GM20431 (cell line): Measurements from ENCODE around the gene RASSF8.

Experiments used
- in situ Hi-C: fragments of 300-500 bp; cut with MseI, MboI; formaldehyde crosslinking; loops from one replicate; pipeline ENCODE4 v1.15.0; 2020; ENCODE audit warnings: low sequenced_read_pairs; ENCODE audit not compliant: unreplicated experiment

The RASSF8 gene

GRCh38 chr12:25988505-25988904, 30.0 kb downstream of the RASSF8 start:
- in situ Hi-C loops, result no loop called here

GRCh38 chr12:25990495-25990894, 32.0 kb downstream of the RASSF8 start:
- in situ Hi-C loops, result no loop called here

DNA sequence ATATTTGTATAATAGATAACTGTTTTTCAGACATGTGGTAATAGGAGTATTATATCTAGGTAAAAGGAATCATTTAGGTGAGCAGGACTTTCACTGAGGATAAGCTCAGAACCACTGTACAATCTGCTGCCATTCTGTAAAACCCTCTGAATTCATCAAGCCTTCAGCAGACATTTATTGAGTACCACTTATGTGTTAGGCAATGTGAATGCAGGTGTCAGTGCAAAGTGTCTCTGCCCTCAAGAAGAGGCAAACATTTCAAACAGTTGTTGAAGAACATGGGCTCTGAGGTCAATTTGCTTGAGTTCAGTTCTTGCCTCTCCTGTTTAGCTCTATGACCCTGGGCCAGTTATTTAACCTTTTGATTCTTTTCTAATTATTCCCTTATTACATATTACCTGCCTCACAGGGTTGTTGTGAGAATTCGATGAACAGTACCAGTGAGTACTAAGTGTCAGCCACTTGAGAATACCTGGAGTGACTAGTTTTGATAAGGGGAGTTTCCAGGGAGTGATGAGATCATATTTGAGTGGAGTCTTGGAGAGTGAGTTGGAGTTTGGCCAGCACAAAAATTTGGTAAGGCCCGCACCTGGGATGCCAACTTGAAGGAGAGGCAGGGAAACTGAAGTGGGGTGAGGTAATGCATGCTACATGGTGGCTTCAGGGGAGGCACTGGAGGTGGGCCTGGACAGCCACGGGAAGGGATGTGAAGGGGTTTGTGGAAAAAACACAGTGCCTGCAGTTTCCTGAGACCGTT, 33.7 kb downstream of the RASSF8 start:
- in situ Hi-C loops, result no loop called here

GRCh38 chr12:25993901-25994651, 35.6 kb downstream of the RASSF8 start:
- in situ Hi-C loops, result no loop called here

- in situ Hi-C loops, result no loop called here
Observed at GRCh38 chr12:25994901-25995625, 36.6 kb downstream of the RASSF8 start.

DNA sequence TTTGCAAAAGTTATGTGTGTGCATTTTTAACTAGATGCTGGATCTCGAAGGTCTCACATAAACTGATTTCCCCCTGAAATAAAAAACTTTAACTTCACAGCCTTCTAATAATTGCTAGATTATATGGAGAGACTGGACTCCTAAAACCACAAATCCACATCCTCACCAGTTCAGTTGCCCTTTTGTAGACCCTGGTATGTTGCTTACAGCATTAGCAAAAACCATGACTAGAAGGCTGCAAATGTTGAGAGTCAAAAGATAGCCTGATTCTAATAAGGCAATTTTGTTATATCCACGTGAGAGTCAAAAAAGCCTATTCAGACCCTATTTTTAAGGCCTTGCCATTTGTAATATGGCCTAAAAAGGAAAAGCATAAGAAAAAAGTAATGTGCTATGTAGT, 37.4 kb downstream of the RASSF8 start:
- in situ Hi-C loops, result no loop called here

- in situ Hi-C loops, result no loop called here
Observed at GRCh38 chr12:25996677-25997076, 38.2 kb downstream of the RASSF8 start.

DNA sequence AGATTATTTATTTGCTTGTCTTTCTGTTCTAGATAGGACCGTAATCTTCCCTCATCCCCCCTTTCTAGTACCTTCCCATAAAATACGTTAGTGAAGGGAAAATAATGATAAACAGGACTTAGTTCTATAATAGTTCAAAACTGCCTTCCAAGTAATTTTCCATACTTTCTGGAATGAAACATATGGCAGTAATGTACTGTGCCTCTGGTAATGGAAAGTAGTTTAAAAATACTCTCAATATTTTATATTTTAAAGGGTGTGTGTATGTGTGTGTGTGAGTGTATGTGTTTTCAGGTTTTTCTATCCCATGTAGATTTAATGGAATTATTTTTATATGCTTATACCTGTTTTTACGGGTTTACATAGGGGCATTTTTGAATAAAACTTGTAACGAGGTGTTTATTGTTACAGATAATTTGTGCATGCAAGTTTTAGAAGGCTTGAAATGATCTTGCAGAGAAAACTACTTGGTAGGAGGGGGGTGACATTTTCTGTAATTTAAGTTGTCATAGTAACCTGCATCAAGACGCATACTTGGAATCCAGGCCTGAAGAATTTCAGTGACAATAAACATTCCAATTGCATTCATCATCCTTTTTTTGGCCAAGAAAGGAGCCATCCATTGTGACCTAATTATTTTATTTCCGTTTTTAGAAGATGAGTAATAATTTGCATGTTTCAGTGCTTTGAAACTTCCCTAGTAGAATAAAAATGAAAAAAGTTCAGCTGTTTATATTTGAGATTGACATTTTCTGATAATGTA, 38.9 kb downstream of the RASSF8 start:
- in situ Hi-C loops, result no loop called here

GRCh38 chr12:26000898-26001297, 42.4 kb downstream of the RASSF8 start:
- in situ Hi-C loops, result loop anchor here (25.0 kb wide), 1 partner anchor 564 kb away; no protein-coding TSS in a partner anchor

- in situ Hi-C loops, result loop anchor here (25.0 kb wide), 1 partner anchor 564 kb away; no protein-coding TSS in a partner anchor
Observed at GRCh38 chr12:26001530-26001929, 43.0 kb downstream of the RASSF8 start.

DNA sequence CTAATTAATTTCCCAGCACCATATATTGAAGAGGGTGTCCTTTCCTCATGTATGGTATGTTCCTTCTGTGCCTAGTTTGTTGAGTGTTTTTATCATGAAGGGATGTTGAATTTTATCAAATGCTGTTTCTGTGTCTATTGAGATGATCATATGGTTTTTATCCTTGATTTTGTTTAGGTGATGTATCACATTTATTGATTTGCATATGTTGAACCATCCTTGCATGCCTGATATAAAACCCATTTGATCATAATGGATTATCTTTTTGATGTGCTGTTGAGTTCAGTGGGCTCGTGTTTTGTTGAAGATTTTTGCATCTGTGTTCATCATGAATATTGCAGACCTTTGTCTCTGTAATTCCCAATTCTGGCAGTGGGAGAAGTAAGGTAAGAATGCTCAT, 44.6 kb downstream of the RASSF8 start:
- in situ Hi-C loops, result loop anchor here (25.0 kb wide), 1 partner anchor 566 kb away; no protein-coding TSS in a partner anchor

GRCh38 chr12:26007566-26007965, 49.1 kb downstream of the RASSF8 start:
- in situ Hi-C loops, result loop anchor here (25.0 kb wide), 1 partner anchor 570 kb away; no protein-coding TSS in a partner anchor

GRCh38 chr12:26009593-26009992, 51.1 kb downstream of the RASSF8 start:
- in situ Hi-C loops, result loop anchor here (25.0 kb wide), 1 partner anchor 572 kb away; no protein-coding TSS in a partner anchor

GRCh38 chr12:26010293-26010821, 51.9 kb downstream of the RASSF8 start:
- in situ Hi-C loops, result loop anchor here (25.0 kb wide), 1 partner anchor 573 kb away; no protein-coding TSS in a partner anchor

GRCh38 chr12:26011099-26011498, 52.6 kb downstream of the RASSF8 start:
- in situ Hi-C loops, result loop anchor here (25.0 kb wide), 1 partner anchor 574 kb away; no protein-coding TSS in a partner anchor

DNA sequence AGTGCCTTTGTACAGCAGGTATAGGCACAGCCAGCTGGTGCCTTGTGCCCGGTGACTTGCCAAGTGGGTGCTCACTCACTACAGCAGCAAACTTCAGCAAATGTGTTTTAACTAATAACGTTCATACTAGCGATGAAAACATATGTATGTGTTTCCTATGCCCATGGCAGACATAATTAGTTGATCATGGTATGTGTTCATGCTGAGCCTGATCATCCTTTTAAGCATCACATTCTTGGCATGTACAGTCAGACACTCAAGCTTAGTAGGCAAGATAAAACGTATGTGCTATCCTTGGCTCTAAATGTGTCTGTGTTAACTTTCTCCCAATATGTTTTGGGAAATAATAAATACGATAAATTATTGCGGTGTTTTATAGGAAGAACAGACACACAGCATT, 55.6 kb downstream of the RASSF8 start:
- in situ Hi-C loops, result loop anchor here (25.0 kb wide), 1 partner anchor 577 kb away; no protein-coding TSS in a partner anchor

DNA sequence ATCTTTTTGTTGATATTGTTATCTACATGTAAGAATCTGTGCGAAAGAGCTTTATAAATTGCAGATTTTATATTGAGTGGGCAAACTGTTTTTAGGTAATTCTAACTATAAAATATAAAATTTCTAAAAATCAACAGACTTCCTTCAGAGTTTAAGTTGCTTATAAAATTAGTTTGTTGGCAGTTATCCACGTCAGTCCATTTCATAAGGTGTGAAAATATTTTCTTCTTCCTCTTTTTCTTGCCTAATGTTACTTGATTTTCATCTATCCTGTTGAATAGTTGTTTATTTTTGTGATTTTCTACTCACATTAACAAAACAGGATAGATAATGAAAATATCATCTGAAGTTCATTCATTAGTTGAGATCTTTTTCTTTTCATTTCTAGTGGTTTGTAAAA, 58.0 kb downstream of the RASSF8 start:
- in situ Hi-C loops, result loop anchor here (25.0 kb wide), 1 partner anchor 579 kb away; no protein-coding TSS in a partner anchor

DNA sequence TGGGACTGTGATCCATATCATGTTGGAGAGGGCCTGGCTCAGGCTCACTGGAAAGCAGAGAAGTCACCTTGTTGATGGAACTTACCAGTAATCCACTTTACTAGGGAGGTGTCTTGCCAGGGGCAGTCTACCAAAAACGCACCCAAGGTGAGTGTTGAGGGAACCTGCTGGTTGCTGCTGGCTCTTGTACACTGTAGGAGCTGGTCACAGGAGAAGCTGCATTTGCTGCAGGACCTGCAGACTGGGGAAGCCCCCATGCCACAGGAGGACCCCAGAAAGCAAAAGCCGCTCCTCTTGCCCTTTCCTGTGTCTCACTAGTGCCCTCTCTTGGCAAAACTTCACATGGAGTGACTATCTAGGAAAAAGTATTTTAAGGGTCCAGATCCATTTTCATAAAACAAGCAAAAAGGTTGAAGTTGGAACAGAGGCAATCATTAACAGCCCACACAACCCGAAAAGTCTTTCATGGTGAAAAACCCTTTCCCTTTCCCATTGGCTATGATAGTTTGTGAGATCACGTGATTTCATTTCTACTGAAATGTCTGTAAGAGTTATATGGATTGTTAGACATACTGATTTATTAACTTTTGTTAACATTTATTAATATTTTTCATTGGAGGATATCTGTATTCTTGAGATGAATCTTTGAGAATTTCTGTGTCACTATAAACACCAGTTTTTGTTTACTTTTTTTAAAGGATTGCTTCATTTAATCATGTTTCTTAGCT, 59.2 kb downstream of the RASSF8 start:
- in situ Hi-C loops, result loop anchor here (25.0 kb wide), 1 partner anchor 580 kb away; no protein-coding TSS in a partner anchor
